Gastroesophageal sphincter (tissue), 4 donors: ENCODE data around the gene RAE1. TPM values are rescaled to one million over a fixed set of nuclear protein-coding genes. Genes with fewer than 3 reads are reported as not detected.

Experiments
- ATAC-seq: fragments of 150-250 bp; one replicate; pipeline ENCODE4 v1.9.1; 2016; ENCODE audit warnings: mild to moderate bottlenecking, moderate library complexity
- H3K27ac ChIP-seq, 4 donors: fragments of 200-600 bp; sonication (generic) in 3 of 4; 1 replicate in 3 of 4; 2 replicates in 1 of 4; pipeline ENCODE4 v1.5.1; 2016 to 2019
- H3K27me3 ChIP-seq: fragments of 200-600 bp; sonication (generic); one replicate; pipeline ENCODE4 v1.5.1; 2019
- H3K36me3 ChIP-seq, 2 donors: fragments of 200-600 bp; sonication (generic); one replicate each; pipeline ENCODE4 v1.5.1; 2019; ENCODE audit warnings: control low read depth in 1 of 2
- H3K4me1 ChIP-seq, 3 donors: fragments of 200-600 bp; sonication (generic); 1 replicate in 2 of 3; 2 replicates in 1 of 3; pipeline ENCODE4 v1.5.1; 2016 to 2019; ENCODE audit warnings: control low read depth in 2 of 3
- H3K4me3 ChIP-seq, 2 donors: fragments of 200-600 bp; sonication (generic); one replicate each; pipeline ENCODE4 v1.5.1; 2019; ENCODE audit warnings: mild to moderate bottlenecking in 1 of 2, moderate library complexity in 1 of 2
- H3K9me3 ChIP-seq, 3 donors: fragments of 200-600 bp; sonication (generic); one replicate each; pipeline ENCODE4 v1.5.1; 2017 to 2019; ENCODE audit warnings: control low read depth in 2 of 3
- CTCF ChIP-seq, 4 experiments: fragments of 200-600 bp in 2 of 4; fragments of 450-650 bp in 2 of 4; sonication (generic) in 1 of 4; IDR thresholded peaks; one replicate each; pipeline ENCODE4 v1.5.1; 2017 to 2019; ENCODE audit warnings: antibody characterized with exemption in 4 of 4, mild to moderate bottlenecking in 2 of 4, moderate library complexity in 2 of 4
- EP300 ChIP-seq: sonication (generic); formaldehyde crosslinking; IDR thresholded peaks from one replicate; pipeline ENCODE4 v1.6.1; 2017; ENCODE audit warnings: antibody characterized with exemption, mild to moderate bottlenecking
- POLR2A ChIP-seq, 2 donors: fragments of 450-650 bp; IDR thresholded peaks; one replicate each; pipeline ENCODE4 v1.6.1; 2017; ENCODE audit warnings: antibody characterized with exemption in 2 of 2, mild to moderate bottlenecking in 2 of 2, moderate library complexity in 1 of 2
- POLR2AphosphoS5 ChIP-seq: sonication (generic); formaldehyde crosslinking; IDR thresholded peaks from one replicate; pipeline ENCODE4 v1.6.1; 2017; ENCODE audit warnings: antibody characterized with exemption
- WGBS, 2 donors: methylation state at CpG; one replicate each; pipeline ENCODE4 v1.1.5; 2018; ENCODE audit warnings: low coverage in 1 of 2; 5-methylcytosine and 5-hydroxymethylcytosine counted together
- total RNA-seq, 4 donors: library from RNA; depleted of rRNA; stranded (reverse); fragments of >200 nt; gene quantifications; one replicate each; pipeline ENCODE4 v1.1.0, GENCODE V29; 2016

Gene RAE1
- total RNA-seq, 4 donors from 2014 or later, result 16.5 to 30.4 (median 25.1) TPM

GRCh38 chr20:57400821-57401564, 49.9 kb downstream of the RAE1 start:
- no peak for ATAC-seq
- Histone ChIP-seq H3K27ac (peak overlapping the region; percentile 23 to 95 (median 94)), H3K27me3 (no peaks in the 10 kb centered on the region), H3K9me3 (no peaks in the 10 kb centered on the region), H3K4me3 (no peak overlapping the region), H3K36me3 (peaks cover 0 to 77% of the 10 kb centered on the region in 2 donors), H3K4me1 (peaks cover 3 to 100% (median 74%) of the 10 kb centered on the region in 3 donors)
- TF ChIP-seq EP300, result no peak
- no peak for TF ChIP-seq CTCF (IDR thresholded peaks at IDR 0.05)
- TF ChIP-seq POLR2A (IDR thresholded peaks at IDR 0.05), result no peak
- no peak for TF ChIP-seq POLR2AphosphoS5
- 0 to 60% methylated on average over 1 of the region's 21 CpGs for WGBS, 2 donors

- TF ChIP-seq EP300 (no peak), POLR2AphosphoS5 (no peak), CTCF (IDR thresholded peaks at IDR 0.05) (no peak), POLR2A (IDR thresholded peaks at IDR 0.05) (no peak)
- H3K27ac ChIP-seq, result peak overlapping the region; percentile 23 to 95 (median 94)
- no peaks in the 10 kb centered on the region for H3K9me3 ChIP-seq
- H3K4me3 ChIP-seq, result no peak overlapping the region
- H3K36me3 ChIP-seq, result peaks cover 0 to 77% of the 10 kb centered on the region in 2 donors
- H3K27me3 ChIP-seq, result no peaks in the 10 kb centered on the region
- peaks cover 3 to 100% (median 69%) of the 10 kb centered on the region in 3 donors for H3K4me1 ChIP-seq
- WGBS, 2 donors, result 51 to 76% methylated on average over 3 of the region's 7 CpGs
- no peak for ATAC-seq
These were observed 50.5 kb downstream of the RAE1 start for GRCh38 chr20:57401565-57401918.

- H3K36me3 ChIP-seq, result peaks cover 0 to 77% of the 10 kb centered on the region in 2 donors
- H3K4me3 ChIP-seq, result no peak overlapping the region
- no peak for TF ChIP-seq CTCF (IDR thresholded peaks at IDR 0.05)
- no peaks in the 10 kb centered on the region for H3K9me3 ChIP-seq
- peak overlapping the region in 3 of 4 donors; percentile 94 to 95 (median 94) for H3K27ac ChIP-seq
- WGBS, 2 donors, result 81% methylated on average over 11 of the region's 32 CpGs; no CpG with 5 or more reads in 1 of the 2 donors
- no peaks in the 10 kb centered on the region for H3K27me3 ChIP-seq
- ATAC-seq, result no peak
- H3K4me1 ChIP-seq, result peaks cover 3 to 100% (median 60%) of the 10 kb centered on the region in 3 donors
These were observed 51.4 kb downstream of the RAE1 start for GRCh38 chr20:57402206-57403125.

- Histone ChIP-seq H3K27ac (peak overlapping the region; percentile 5 to 95 (median 94)), H3K4me1 (peaks cover 3 to 100% (median 59%) of the 10 kb centered on the region in 3 donors), H3K9me3 (no peaks in the 10 kb centered on the region), H3K4me3 (no peak overlapping the region), H3K27me3 (no peaks in the 10 kb centered on the region), H3K36me3 (peaks cover 0 to 83% of the 10 kb centered on the region in 2 donors)
- 76% methylated on average over 4 of the region's 10 CpGs; no CpG with 5 or more reads in 1 of the 2 donors for WGBS, 2 donors
- TF ChIP-seq POLR2AphosphoS5, result no peak
- no peak for TF ChIP-seq CTCF (IDR thresholded peaks at IDR 0.05)
- TF ChIP-seq EP300, result no peak
- no peak for TF ChIP-seq POLR2A (IDR thresholded peaks at IDR 0.05)
- no peak for ATAC-seq
These were observed 52.2 kb downstream of the RAE1 start for GRCh38 chr20:57403216-57403615.
